NCI-H748 (cell line): ENCODE data around the gene ADK.
"Not testable (repeated sequence)": the region's sequence is repeated elsewhere in the genome, so short reads cannot be mapped to it uniquely, and the experiment has no call there.

Experiments used
- DNase-seq: peaks from one replicate; lab custom pipeline; 2025; ENCODE audit not compliant: unreplicated experiment; lab: John Stamatoyannopoulos, UW

The ADK gene

GRCh38 chr10:74178042-74178791, 27.2 kb downstream of the ADK start:
- no peak for DNase-seq

GRCh38 chr10:74179111-74179710, 28.2 kb downstream of the ADK start:
- DNase-seq, result no peak

GRCh38 chr10:74186678-74187077, 35.7 kb downstream of the ADK start:
- DNase-seq, result no peak

GRCh38 chr10:74187237-74187636, 36.2 kb downstream of the ADK start:
- no peak for DNase-seq

- DNase-seq, result not testable (repeated sequence)
These were observed 37.6 kb downstream of the ADK start for GRCh38 chr10:74188617-74189016.

GRCh38 chr10:74189999-74190421, 39.0 kb downstream of the ADK start:
- DNase-seq, result peak; percentile 0

- DNase-seq, result no peak
These were observed 39.5 kb downstream of the ADK start for GRCh38 chr10:74190494-74190893.

GRCh38 chr10:74194545-74194944, 43.5 kb downstream of the ADK start:
- DNase-seq, result no peak

GRCh38 chr10:74194999-74195398, 44.0 kb downstream of the ADK start:
- DNase-seq, result no peak

- DNase-seq, result no peak
These were observed 48.3 kb downstream of the ADK start for GRCh38 chr10:74199315-74199714.

- no peak for DNase-seq
These were observed 51.3 kb downstream of the ADK start for GRCh38 chr10:74202356-74202755.

- DNase-seq, result peak; percentile 26
These were observed 55.7 kb downstream of the ADK start for GRCh38 chr10:74206746-74207145.

GRCh38 chr10:74207691-74208480, 56.9 kb downstream of the ADK start:
- peak; percentile 94 for DNase-seq

- DNase-seq, result no peak
These were observed 58.0 kb downstream of the ADK start for GRCh38 chr10:74208997-74209396.

GRCh38 chr10:74213019-74213418, 62.0 kb downstream of the ADK start:
- DNase-seq, result no peak

- DNase-seq, result peak; percentile 32
These were observed 62.6 kb downstream of the ADK start for GRCh38 chr10:74213571-74214162.

GRCh38 chr10:74217110-74217509, 66.1 kb downstream of the ADK start:
- not testable (repeated sequence) for DNase-seq

- DNase-seq, result not testable (repeated sequence)
These were observed 71.4 kb downstream of the ADK start for GRCh38 chr10:74222467-74222866.

GRCh38 chr10:74223755-74224529, 72.9 kb downstream of the ADK start:
- no peak for DNase-seq

- DNase-seq, result no peak
These were observed 76.8 kb downstream of the ADK start for GRCh38 chr10:74227697-74228424.
